Small intestine (tissue), 7 donors: ENCODE results near the gene MAGED4B. TPM values are rescaled to one million over a fixed set of nuclear protein-coding genes. Genes with fewer than 3 reads are reported as not detected.

Experiments used
- DNase-seq, 2 donors: peaks; one replicate each; pipeline versions ENCODE4 v3.0.0 to v3.0.0-alpha.2; 2013
- FAIRE-seq: peaks from 2 replicates; lab custom pipeline; 2012; peaks lifted over from hg19 to GRCh38; lab: Jason Lieb, UNC
- H3K27ac ChIP-seq, 3 donors: one replicate each; pipeline ENCODE4 v1.5.1; 2013; ENCODE audit warnings: low read length in 2 of 3, mild to moderate bottlenecking in 2 of 3, control low read depth in 1 of 3, inconsistent platforms in 1 of 3, low read depth in 1 of 3, moderate library complexity in 1 of 3
- H3K27me3 ChIP-seq, 3 donors: one replicate each; pipeline ENCODE4 v1.6.1; 2013; ENCODE audit warnings: low read length in 3 of 3, inconsistent platforms in 1 of 3; ENCODE audit not compliant: control insufficient read depth in 3 of 3, insufficient read depth in 3 of 3
- H3K36me3 ChIP-seq, 3 donors: one replicate each; pipeline ENCODE4 v1.6.1; 2013; ENCODE audit warnings: low read length in 3 of 3, inconsistent platforms in 1 of 3, low read depth in 1 of 3, mild to moderate bottlenecking in 1 of 3, moderate library complexity in 1 of 3; ENCODE audit not compliant: control insufficient read depth in 3 of 3, insufficient read depth in 2 of 3
- H3K4me1 ChIP-seq, 3 donors: one replicate each; pipeline ENCODE4 v1.6.1; 2013; ENCODE audit warnings: low read length in 2 of 3, inconsistent platforms in 1 of 3, low read depth in 1 of 3, mild to moderate bottlenecking in 1 of 3, moderate library complexity in 1 of 3; ENCODE audit not compliant: control insufficient read depth in 3 of 3, insufficient read depth in 2 of 3
- H3K4me3 ChIP-seq, 3 donors: one replicate each; pipeline ENCODE4 v1.5.1; 2013; ENCODE audit warnings: low read length in 3 of 3, control low read depth in 1 of 3, inconsistent platforms in 1 of 3, low read depth in 1 of 3, mild to moderate bottlenecking in 1 of 3, moderate library complexity in 1 of 3
- H3K9me3 ChIP-seq, 2 donors: one replicate each; pipeline ENCODE4 v1.6.1; 2013; ENCODE audit warnings: low read depth in 1 of 2, low read length in 1 of 2; ENCODE audit not compliant: control insufficient read depth in 2 of 2, insufficient read depth in 1 of 2
- WGBS, 3 donors: extraction: QIAGEN DNeasy Blood & Tissue Kit; methylation state at CpG; one replicate each; pipeline ENCODE4 v1.1.7; 2013; 5-methylcytosine and 5-hydroxymethylcytosine counted together
- polyA plus RNA-seq, 4 donors: library from polyadenylated mRNA; stranded (reverse) in 3 of 4; unstranded in 1 of 4; fragments of 200-250 nt in 3 of 4; fragments of 120-200 nt in 1 of 4; gene quantifications; one replicate each; pipeline versions ENCODE4 v1.2.1 to v1.2.3, GENCODE V29; 2013
- donor health status: healthy with polysubstance abuse.
- donor health status: control.
- donor health status: control.
- donor health status: Bipolar disorder and iron deficiency.
- donor health status: healthy.

The MAGED4B gene
- polyA plus RNA-seq, 4 donors: 1.6 to 104 (median 7.4) TPM

GRCh38 chrX:52015794-52016193, 53.2 kb downstream of the MAGED4B start:
- Histone ChIP-seq H3K36me3 (no peaks in the 10 kb centered on the region), H3K4me1 (no peaks in the 10 kb centered on the region), H3K9me3 (no peaks in the 10 kb centered on the region), H3K27ac (no peak overlapping the region), H3K27me3 (no peaks in the 10 kb centered on the region), H3K4me3 (no peak overlapping the region)
- DNase-seq (no peak), FAIRE-seq (no peak)
- WGBS, 3 donors: 16 to 28% (median 28%) methylated on average over 3 of the region's 3 CpGs

Other genes starting within 250 kb of the MAGED4B start
- 100 to 1,000 TPM in 1 of 4 donors, 10 to 100 TPM in 3; 14.3 to 160 (median 26.7) TPM for gene MAGED1, start 175.6 kb downstream of the MAGED4B start, polyA plus RNA-seq
- gene MAGED4, start 115.7 kb upstream of the MAGED4B start, polyA plus RNA-seq: 10 to 100 TPM in 1 of 4 donors, 1 to 10 TPM in 1, under 1 TPM in 2; 0.22 to 35.4 (median 3.1) TPM